Measurements from ENCODE around the gene HDAC4.

The HDAC4 gene

GRCh38 chr2:239326831-239327535 is 73.8 kb downstream of the HDAC4 start:
- 92 to 94% methylated on average over 16 of the region's 16 CpGs for WGBS, 2 experiments
- Histone ChIP-seq H3K27me3 (ENCODE audit: control insufficient read depth, insufficient read depth, low read length, poor library complexity, severe bottlenecking) (no peaks in the 10 kb centered on the region), H3K4me1 (ENCODE audit: control insufficient read depth, insufficient read depth, low read length) (peaks cover 24% of the 10 kb centered on the region)

GRCh38 chr2:239324456-239324855 is 76.4 kb downstream of the HDAC4 start:
- Histone ChIP-seq H3K4me3 (ENCODE audit: insufficient read depth, low read depth, low read length) (no peak overlapping the region), H3K27ac (ENCODE audit: insufficient read depth, low read depth, low read length, poor library complexity, severe bottlenecking) (no peak overlapping the region), H3K27me3 (ENCODE audit: control insufficient read depth, insufficient read depth, low read length, poor library complexity, severe bottlenecking) (no peaks in the 10 kb centered on the region), H3K4me1 (ENCODE audit: control insufficient read depth, insufficient read depth, low read length) (peaks cover 20% of the 10 kb centered on the region), H3K9me3 (ENCODE audit: control insufficient read depth, low read length) (no peaks in the 10 kb centered on the region), H3K36me3 (ENCODE audit: control insufficient read depth, insufficient read depth, low read length) (peaks cover 6% of the 10 kb centered on the region)
- 76 to 79% methylated on average over 14 of the region's 14 CpGs for WGBS, 2 experiments

More at GRCh38 chr2:239326831-239327535, 73.8 kb downstream of the HDAC4 start:
- no peak overlapping the region for H3K4me3 ChIP-seq (ENCODE audit: insufficient read depth, low read depth, low read length)
- H3K36me3 ChIP-seq (ENCODE audit: control insufficient read depth, insufficient read depth, low read length), result peaks cover 6% of the 10 kb centered on the region
- H3K27ac ChIP-seq (ENCODE audit: insufficient read depth, low read depth, low read length, poor library complexity, severe bottlenecking), result no peak overlapping the region
- H3K9me3 ChIP-seq (ENCODE audit: control insufficient read depth, low read length), result no peaks in the 10 kb centered on the region

DNA sequence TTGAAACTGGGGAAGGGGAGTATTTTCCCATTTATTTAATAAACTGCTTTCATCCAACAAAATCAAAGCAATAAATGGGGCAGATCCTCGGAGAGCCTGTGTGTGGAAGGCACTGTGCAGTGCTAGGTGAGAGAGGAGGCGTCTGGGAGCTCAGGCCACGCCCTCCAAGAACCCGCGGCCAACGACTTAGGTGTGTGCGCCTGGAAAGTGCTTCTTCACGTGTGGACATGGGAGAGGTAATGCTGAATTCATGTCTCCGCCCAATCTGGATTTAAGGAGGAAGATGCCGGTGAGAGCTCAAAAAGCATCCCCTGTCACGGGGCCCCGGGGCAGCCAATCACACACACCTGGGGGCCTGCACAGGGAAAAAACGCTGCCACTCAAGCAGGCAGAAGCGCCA is 77.4 kb downstream of the HDAC4 start:
- Histone ChIP-seq H3K27me3 (ENCODE audit: control insufficient read depth, insufficient read depth, low read length, poor library complexity, severe bottlenecking) (no peaks in the 10 kb centered on the region), H3K9me3 (ENCODE audit: control insufficient read depth, low read length) (no peaks in the 10 kb centered on the region), H3K36me3 (ENCODE audit: control insufficient read depth, insufficient read depth, low read length) (peaks cover 6% of the 10 kb centered on the region), H3K4me3 (ENCODE audit: insufficient read depth, low read depth, low read length) (no peak overlapping the region), H3K4me1 (ENCODE audit: control insufficient read depth, insufficient read depth, low read length) (peaks cover 18% of the 10 kb centered on the region), H3K27ac (ENCODE audit: insufficient read depth, low read depth, low read length, poor library complexity, severe bottlenecking) (no peak overlapping the region)
- 93 to 94% methylated on average over 14 of the region's 14 CpGs for WGBS, 2 experiments

- Histone ChIP-seq H3K27ac (ENCODE audit: insufficient read depth, low read depth, low read length, poor library complexity, severe bottlenecking) (no peak overlapping the region), H3K27me3 (ENCODE audit: control insufficient read depth, insufficient read depth, low read length, poor library complexity, severe bottlenecking) (no peaks in the 10 kb centered on the region), H3K4me1 (ENCODE audit: control insufficient read depth, insufficient read depth, low read length) (peaks cover 17% of the 10 kb centered on the region), H3K9me3 (ENCODE audit: control insufficient read depth, low read length) (no peaks in the 10 kb centered on the region), H3K36me3 (ENCODE audit: control insufficient read depth, insufficient read depth, low read length) (peaks cover 6% of the 10 kb centered on the region), H3K4me3 (ENCODE audit: insufficient read depth, low read depth, low read length) (no peak overlapping the region)
- WGBS, 2 experiments, result 96 to 97% methylated on average over 14 of the region's 14 CpGs
Observed at GRCh38 chr2:239322416-239323086, 78.3 kb downstream of the HDAC4 start.

DNA sequence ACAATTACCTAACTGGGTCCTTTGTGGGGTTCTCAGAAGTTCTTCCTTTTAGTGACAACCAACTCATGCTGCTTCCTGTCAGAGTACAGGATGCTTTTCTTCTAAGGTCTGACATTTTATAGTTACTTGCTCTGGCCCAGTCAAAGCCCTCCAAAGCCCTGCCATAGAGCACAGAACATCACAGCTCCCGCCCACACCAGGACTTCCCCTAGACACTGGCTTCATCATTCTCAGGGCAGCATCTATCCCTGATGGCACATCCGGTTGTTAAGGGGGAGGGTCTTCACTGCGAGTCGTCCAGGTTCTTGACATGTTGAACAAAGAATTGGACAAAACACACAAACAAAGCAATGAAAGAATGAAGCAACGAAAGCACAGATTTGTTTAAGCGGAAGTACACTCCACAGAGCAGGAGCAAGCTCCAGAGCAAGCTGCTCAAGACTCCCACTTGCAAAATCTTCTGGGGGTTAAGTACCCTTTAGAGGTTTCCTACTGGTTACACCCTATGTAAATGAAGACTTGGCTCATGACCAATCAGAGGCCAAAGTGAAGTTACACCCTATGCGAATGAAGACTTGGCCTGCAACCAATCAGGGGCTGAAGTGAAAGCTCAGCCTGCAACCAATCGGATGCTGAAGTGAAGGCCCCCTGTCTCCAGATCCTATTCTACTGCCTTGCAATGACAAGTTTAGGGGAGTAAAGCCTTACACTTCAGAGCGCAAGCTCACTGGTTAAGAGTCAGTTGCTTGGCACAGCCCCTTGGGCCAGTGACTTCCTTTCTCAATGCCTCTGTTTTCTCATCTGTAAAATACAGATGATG is 79.0 kb downstream of the HDAC4 start:
- no peaks in the 10 kb centered on the region for H3K9me3 ChIP-seq (ENCODE audit: control insufficient read depth, low read length)
- H3K4me3 ChIP-seq (ENCODE audit: insufficient read depth, low read depth, low read length), result no peak overlapping the region
- 92 to 95% methylated on average over 9 of the region's 9 CpGs for WGBS, 2 experiments
- H3K27me3 ChIP-seq (ENCODE audit: control insufficient read depth, insufficient read depth, low read length, poor library complexity, severe bottlenecking), result no peaks in the 10 kb centered on the region
- peaks cover 17% of the 10 kb centered on the region for H3K4me1 ChIP-seq (ENCODE audit: control insufficient read depth, insufficient read depth, low read length)
- H3K27ac ChIP-seq (ENCODE audit: insufficient read depth, low read depth, low read length, poor library complexity, severe bottlenecking), result no peak overlapping the region
- peaks cover 6% of the 10 kb centered on the region for H3K36me3 ChIP-seq (ENCODE audit: control insufficient read depth, insufficient read depth, low read length)

DNA sequence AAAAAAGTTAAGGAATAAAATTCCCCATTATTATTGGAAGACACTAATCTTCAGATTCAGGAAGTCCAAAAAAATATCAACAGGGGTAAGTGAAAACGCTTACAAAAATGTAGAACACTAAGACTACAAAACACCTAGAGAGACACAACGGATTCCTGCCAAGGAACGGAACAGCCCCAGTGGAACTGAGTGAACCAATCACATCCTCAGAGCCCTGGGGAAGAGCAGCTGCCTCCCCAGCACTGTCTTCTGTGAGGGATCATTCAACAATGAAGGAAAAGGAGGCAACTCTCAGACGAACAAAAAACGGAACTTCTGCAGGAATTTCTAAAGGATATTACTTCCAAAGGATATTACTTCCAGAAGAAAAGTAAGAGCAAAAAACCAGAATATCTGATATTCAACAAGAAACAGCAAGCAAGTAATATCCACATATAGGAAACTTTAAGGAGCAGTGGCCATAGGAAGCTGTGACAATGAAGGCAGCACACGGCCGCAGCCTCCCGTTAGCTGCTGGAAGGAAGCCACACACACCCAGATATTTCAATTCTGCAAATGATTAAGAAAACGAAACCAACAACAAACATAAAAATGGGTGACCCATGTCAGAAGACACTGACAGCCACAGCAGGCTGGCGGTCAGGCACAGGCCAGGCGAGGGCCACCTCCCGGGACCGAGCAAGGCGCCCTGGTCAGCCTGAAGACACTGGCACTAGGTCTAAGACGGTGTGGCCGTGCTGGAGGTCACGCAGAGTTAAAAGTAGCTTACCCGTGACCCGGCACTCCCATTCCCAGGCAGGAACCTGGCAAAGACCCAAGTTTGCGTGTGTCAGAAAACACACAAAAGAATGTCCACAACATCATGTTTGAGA is 81.8 kb downstream of the HDAC4 start:
- H3K4me3 ChIP-seq (ENCODE audit: insufficient read depth, low read depth, low read length), result no peak overlapping the region
- WGBS, 2 experiments, result 78 to 81% methylated on average over 20 of the region's 20 CpGs
- H3K9me3 ChIP-seq (ENCODE audit: control insufficient read depth, low read length), result no peaks in the 10 kb centered on the region
- H3K36me3 ChIP-seq (ENCODE audit: control insufficient read depth, insufficient read depth, low read length), result peaks cover 6% of the 10 kb centered on the region
- no peaks in the 10 kb centered on the region for H3K27me3 ChIP-seq (ENCODE audit: control insufficient read depth, insufficient read depth, low read length, poor library complexity, severe bottlenecking)
- peaks cover 9% of the 10 kb centered on the region for H3K4me1 ChIP-seq (ENCODE audit: control insufficient read depth, insufficient read depth, low read length)
- H3K27ac ChIP-seq (ENCODE audit: insufficient read depth, low read depth, low read length, poor library complexity, severe bottlenecking), result no peak overlapping the region

DNA sequence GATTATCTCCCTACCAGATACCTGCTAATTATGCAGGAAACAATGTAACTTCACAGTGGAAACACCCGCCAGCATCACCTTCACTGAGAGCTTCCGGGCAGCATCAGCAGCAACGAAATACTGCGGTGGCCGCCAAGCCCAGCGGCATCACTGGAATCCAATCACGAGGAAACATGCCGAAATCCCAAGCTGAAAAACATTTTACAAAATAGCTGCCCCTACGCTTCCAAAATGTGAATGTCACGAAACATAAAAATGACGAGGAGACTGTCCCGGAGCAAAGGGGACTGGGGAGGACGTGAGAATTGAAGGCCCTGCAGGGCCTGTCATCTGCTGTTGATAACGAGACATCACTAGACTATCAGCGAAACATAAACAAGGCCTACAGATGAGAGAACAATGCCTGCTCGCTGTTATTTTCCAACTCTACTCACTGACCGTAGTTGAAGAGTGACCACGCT is 82.6 kb downstream of the HDAC4 start:
- H3K9me3 ChIP-seq (ENCODE audit: control insufficient read depth, low read length), result no peaks in the 10 kb centered on the region
- H3K36me3 ChIP-seq (ENCODE audit: control insufficient read depth, insufficient read depth, low read length), result peaks cover 6% of the 10 kb centered on the region
- H3K4me1 ChIP-seq (ENCODE audit: control insufficient read depth, insufficient read depth, low read length), result peaks cover 9% of the 10 kb centered on the region
- no peak overlapping the region for H3K27ac ChIP-seq (ENCODE audit: insufficient read depth, low read depth, low read length, poor library complexity, severe bottlenecking)
- no peak overlapping the region for H3K4me3 ChIP-seq (ENCODE audit: insufficient read depth, low read depth, low read length)
- no peaks in the 10 kb centered on the region for H3K27me3 ChIP-seq (ENCODE audit: control insufficient read depth, insufficient read depth, low read length, poor library complexity, severe bottlenecking)
- 95 to 96% methylated on average over 18 of the region's 18 CpGs for whole genome bisulfite sequencing, 2 experiments

GRCh38 chr2:239316562-239317465 is 84.0 kb downstream of the HDAC4 start:
- Histone ChIP-seq H3K27ac (ENCODE audit: insufficient read depth, low read depth, low read length, poor library complexity, severe bottlenecking) (no peak overlapping the region), H3K4me3 (ENCODE audit: insufficient read depth, low read depth, low read length) (no peak overlapping the region), H3K36me3 (ENCODE audit: control insufficient read depth, insufficient read depth, low read length) (no peaks in the 10 kb centered on the region), H3K27me3 (ENCODE audit: control insufficient read depth, insufficient read depth, low read length, poor library complexity, severe bottlenecking) (no peaks in the 10 kb centered on the region), H3K9me3 (ENCODE audit: control insufficient read depth, low read length) (no peaks in the 10 kb centered on the region), H3K4me1 (ENCODE audit: control insufficient read depth, insufficient read depth, low read length) (peaks cover 11% of the 10 kb centered on the region)
- 83 to 85% methylated on average over 20 of the region's 20 CpGs for WGBS, 2 experiments

- 94 to 99% methylated on average over 10 of the region's 10 CpGs for WGBS, 2 experiments
- peaks cover 14% of the 10 kb centered on the region for H3K4me1 ChIP-seq (ENCODE audit: control insufficient read depth, insufficient read depth, low read length)
Observed at GRCh38 chr2:239315308-239315707, 85.5 kb downstream of the HDAC4 start.

More at GRCh38 chr2:239315308-239315707, 85.5 kb downstream of the HDAC4 start:
- H3K9me3 ChIP-seq (ENCODE audit: control insufficient read depth, low read length), result no peaks in the 10 kb centered on the region
- H3K27ac ChIP-seq (ENCODE audit: insufficient read depth, low read depth, low read length, poor library complexity, severe bottlenecking), result no peak overlapping the region
- H3K4me3 ChIP-seq (ENCODE audit: insufficient read depth, low read depth, low read length), result no peak overlapping the region
- no peaks in the 10 kb centered on the region for H3K36me3 ChIP-seq (ENCODE audit: control insufficient read depth, insufficient read depth, low read length)
- no peaks in the 10 kb centered on the region for H3K27me3 ChIP-seq (ENCODE audit: control insufficient read depth, insufficient read depth, low read length, poor library complexity, severe bottlenecking)
